Loucy (cell line): ENCODE data around the gene PRUNE2.

Experiments used
- EZH2phosphoT487 ChIP-seq: fragments of 200-600 bp; IDR thresholded peaks from 2 replicates; pipeline ENCODE4 v1.6.1; 2018; ENCODE audit warnings: antibody characterized with exemption, mild to moderate bottlenecking, moderate library complexity, borderline replicate concordance
- TF ChIP-seq, protein P1 (sequence below): fragments of 200-600 bp; sonication (generic); conservative IDR thresholded peaks from 2 replicates; pipeline ENCODE4 v1.5.1; 2014; ENCODE audit warnings: mild to moderate bottlenecking, antibody characterized with exemption, low read length

DNA sequence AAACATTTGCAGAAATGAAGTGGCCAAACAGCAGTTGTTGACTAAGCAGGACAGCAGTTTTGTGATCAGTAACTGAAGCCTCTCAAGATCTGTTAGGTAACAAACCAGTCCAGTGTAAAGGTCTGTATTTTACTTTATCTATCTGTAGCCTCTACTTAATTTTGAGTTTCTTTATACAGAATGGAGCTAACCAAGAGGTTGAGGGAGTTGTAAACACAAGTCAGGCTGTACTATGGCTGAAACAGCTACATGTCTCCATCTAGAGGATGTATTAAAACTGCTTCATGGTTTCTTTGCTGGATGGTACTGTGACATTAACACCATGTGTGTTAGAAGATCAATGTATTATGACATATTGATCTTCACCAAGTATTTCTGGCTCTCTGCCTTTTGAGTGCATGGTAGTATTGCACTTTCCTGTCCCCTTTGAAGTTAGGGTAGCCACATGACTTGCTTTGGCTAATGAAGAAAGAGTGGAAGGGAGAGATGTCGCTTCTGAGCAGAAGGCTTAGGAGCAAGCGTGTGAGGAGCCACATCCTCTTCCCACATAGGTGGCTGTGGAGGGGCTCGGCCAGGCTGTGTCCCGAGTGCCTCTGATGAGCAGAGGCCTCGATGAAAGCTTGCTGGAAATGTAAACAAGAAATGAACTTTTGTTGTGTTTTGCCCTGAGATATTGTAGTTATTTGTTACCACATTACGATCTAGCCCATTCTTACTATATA is 247.2 kb downstream of the PRUNE2 start:
- TF ChIP-seq, protein P1, sequence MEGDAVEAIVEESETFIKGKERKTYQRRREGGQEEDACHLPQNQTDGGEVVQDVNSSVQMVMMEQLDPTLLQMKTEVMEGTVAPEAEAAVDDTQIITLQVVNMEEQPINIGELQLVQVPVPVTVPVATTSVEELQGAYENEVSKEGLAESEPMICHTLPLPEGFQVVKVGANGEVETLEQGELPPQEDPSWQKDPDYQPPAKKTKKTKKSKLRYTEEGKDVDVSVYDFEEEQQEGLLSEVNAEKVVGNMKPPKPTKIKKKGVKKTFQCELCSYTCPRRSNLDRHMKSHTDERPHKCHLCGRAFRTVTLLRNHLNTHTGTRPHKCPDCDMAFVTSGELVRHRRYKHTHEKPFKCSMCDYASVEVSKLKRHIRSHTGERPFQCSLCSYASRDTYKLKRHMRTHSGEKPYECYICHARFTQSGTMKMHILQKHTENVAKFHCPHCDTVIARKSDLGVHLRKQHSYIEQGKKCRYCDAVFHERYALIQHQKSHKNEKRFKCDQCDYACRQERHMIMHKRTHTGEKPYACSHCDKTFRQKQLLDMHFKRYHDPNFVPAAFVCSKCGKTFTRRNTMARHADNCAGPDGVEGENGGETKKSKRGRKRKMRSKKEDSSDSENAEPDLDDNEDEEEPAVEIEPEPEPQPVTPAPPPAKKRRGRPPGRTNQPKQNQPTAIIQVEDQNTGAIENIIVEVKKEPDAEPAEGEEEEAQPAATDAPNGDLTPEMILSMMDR: peak; percentile 90
- no peak for TF ChIP-seq EZH2phosphoT487
